Cerebellar cortex (tissue), 1 donor: Measurements from ENCODE around the gene PHLPP2.
A peak's percentile ranks its signal among the peaks of the same experiment; 100 is the strongest.

Experiments used
- DNase-seq: peaks from one replicate; pipeline ENCODE4 v3.0.0-alpha.2; 2015; ENCODE audit warnings: low spot score

PHLPP2 gene

GRCh38 chr16:71724320-71724751, at the start of gene PHLPP2:
TSS of gene PHLPP2 (minus strand) at chr16:71724701. CDS start at chr16:71714795, 9,906 bp downstream.
- no peak for DNase-seq

DNA sequence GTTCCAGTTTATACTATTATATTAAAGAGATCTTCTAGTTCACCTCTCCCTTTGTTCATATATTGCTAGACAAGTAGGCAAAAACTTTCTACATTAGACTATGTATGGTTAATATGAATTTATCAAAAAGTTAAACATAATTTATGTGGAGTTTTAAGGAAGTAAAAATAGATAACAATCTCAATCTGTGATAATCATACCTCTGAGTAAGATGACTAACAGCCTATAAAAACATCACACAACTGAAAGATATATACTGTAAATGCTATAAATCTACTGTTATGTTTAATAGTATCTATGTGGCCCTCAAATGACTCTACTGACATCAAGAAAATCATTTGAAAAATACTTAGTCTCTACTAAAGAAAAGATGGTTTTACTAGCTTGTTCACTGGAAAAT, 47.1 kb upstream of the PHLPP2 start:
- DNase-seq = no peak

DNA sequence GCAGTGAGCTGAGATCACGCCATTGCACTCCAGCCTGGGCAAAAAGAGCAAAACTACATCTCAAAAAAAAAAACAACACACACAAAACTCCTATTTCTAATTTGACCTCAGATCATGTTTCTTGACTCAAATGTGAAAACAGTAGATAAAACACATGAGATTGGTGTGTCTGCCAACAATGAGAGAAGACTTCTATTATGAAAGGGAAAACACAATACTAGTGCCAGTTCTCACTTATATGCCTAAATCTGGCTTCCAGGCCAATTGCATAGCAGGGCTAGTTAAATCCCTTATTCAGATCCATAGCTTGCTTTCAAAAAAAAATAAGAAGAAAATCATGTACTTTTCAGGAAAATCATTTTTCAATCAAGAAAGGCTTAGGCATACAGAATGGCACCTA, 44.7 kb upstream of the PHLPP2 start:
- DNase-seq = no peak

- no peak for DNase-seq
Measured at GRCh38 chr16:71767060-71767900, 42.8 kb upstream of the PHLPP2 start.

- DNase-seq = no peak
Measured at GRCh38 chr16:71762186-71762585, 37.7 kb upstream of the PHLPP2 start.

DNA sequence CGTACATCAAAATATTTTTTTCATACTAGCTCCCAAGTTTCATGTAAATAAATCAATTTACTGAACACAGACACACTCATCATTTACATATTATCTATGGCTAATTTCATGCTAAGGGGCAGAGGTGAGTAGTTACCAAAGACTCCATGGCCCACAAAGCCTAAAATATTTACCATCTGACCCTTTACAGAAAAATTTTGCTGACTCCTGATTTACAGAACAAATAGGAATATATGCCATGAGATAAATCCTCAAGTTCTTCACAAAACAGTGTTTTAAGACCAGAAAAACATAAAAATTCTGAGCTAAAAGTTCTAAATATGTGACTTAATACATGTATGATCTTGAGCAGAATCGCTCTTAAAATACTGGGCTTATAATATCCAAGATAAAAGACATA, 36.6 kb upstream of the PHLPP2 start:
- DNase-seq = no peak

GRCh38 chr16:71758293-71758760, 33.8 kb upstream of the PHLPP2 start:
- DNase-seq = no peak

GRCh38 chr16:71754652-71755051, 30.2 kb upstream of the PHLPP2 start:
- no peak for DNase-seq

DNA sequence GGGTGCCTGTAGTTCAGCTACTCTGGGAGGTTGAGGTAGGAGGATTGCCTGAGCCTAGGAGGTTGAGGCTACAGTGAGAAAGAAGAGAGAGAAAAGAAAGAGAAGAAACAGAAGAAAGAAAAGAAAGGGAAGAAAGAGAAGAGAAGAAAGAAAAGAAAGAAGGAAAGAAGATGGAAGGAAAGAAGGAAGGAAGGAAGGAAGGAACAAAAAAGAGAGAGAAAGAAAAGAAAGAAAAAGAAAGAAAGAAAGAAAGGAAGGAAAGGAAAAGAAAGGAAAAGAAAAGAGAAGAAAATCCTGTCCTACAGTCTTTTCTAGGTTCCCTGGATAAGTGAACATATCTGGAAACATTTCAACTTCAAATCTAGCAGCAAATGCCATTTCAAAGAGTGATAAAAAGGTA, 29.6 kb upstream of the PHLPP2 start:
- no peak for DNase-seq

DNA sequence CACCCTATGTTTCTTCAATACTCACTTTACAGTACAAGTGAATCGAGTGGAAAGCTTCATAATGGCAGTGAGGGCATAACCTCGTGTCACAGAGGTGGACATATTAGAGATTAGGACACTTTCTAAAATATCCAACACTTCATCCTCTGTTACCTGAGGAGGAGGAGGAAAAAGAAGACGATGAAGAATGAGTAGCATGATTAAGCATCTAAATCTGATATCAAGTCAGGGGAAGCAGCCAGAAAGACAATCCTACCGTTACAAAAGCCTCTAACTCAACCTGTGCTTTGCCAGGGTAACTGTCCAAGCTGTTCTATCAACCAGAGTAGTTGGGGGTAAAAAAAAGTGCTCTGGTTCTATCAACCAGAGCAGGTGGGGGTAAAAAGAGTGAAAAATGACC, 23.7 kb upstream of the PHLPP2 start:
- no peak for DNase-seq

GRCh38 chr16:71746442-71747046, 22.0 kb upstream of the PHLPP2 start:
- peak; percentile 64 for DNase-seq

GRCh38 chr16:71738855-71739254, 14.4 kb upstream of the PHLPP2 start:
- DNase-seq = no peak

DNA sequence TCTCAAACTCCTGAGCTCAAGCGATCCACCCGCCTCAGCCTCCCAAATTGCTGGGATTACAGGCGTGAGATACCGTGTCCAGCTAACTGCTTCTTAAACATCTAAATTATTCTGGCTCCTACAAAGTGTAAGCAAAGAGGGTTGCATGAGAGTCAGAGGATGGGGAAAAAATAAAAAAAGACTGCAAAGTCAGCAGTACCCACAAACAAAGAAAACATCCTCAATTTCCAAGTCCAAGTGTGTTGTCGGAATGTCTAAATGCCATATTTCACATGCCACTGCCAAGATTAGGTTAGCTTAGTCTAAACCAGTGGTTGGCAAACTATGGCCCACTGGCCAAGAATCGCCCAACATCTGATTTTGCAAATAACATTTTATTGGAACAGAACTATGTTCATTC, 13.0 kb upstream of the PHLPP2 start:
- DNase-seq = no peak

- DNase-seq = no peak
Measured at GRCh38 chr16:71734511-71734910, 10.0 kb upstream of the PHLPP2 start.

GRCh38 chr16:71732587-71732986, 8.1 kb upstream of the PHLPP2 start:
- DNase-seq = no peak

DNA sequence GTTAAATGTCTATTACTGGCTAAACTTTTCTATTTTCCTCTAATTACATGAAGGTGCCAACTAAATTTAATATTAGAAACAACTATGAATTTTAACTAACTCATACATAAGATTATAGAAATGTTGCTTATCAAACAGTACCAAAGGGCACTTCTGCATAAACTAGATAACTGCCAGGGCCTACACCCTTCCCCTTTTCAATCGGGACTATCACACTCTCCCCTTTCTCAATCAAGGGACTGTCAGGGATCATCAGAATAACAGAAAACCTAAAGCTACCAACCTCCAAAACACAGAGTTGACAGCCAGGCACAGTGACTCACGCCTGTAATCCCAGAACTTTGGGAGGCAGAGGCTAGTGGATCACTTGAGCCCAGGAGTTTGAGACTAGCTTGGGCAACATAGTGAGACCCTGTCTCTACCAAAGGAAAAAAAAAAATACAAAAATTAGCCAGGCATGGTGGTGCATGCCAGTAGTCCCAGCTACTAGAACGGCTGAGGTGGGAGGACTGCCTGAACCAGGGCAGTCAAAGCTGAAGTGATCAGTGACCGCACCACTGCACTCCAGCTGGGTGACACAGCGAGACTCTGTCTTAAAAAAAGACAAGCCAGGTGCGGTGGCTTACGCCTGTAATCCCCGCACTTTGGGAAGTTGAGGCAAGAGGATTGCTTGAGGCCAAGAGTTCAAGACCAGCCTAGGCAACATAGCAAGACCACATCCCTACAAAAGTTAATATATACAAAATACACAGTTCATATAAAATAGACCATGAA, 3.2 kb upstream of the PHLPP2 start:
- no peak for DNase-seq

DNA sequence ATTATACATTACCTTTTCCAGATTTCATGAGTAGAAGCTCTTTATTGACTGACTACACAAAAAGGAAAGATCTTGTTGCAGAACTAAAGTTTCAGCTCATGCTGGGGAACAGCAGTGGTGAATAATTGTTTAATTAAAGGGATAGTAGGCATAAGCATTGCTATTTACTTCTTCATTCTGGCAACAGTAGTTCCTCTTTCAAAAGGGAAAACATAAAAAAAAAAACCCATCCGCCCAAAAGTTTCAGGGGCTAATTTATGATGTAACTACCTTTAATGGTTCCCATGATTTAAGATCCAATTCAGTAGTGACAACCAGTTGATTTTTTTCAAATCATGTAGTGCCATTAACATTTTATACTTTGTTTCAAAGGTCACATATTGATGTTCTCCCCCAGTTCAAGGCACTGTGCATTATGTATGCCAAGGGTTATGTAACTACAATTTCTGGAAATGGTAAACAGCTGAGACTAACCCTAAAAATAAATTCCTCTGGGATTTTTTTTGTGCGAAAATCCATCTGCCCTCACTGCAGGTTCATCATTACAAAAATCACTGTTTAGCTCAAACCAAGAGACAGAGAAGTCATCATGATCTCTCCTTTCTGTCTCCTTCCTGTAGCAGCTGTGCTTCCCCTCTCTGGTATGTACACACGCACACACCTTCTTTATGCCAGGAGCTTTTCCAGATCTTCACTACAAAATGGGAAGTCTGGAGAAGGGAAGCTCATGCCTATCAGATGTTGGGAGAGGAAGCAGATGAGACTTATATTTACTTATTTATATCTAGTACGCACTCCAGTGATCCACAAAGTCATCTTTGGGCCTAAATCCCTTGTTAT, 2.2 kb upstream of the PHLPP2 start:
- peak; percentile 16 for DNase-seq

GRCh38 chr16:71723537-71724319, 773 bp downstream of the PHLPP2 start:
- peak; percentile 71 for DNase-seq

- peak; percentile 58 for DNase-seq
Measured at GRCh38 chr16:71722801-71723536, 1.5 kb downstream of the PHLPP2 start.

DNA sequence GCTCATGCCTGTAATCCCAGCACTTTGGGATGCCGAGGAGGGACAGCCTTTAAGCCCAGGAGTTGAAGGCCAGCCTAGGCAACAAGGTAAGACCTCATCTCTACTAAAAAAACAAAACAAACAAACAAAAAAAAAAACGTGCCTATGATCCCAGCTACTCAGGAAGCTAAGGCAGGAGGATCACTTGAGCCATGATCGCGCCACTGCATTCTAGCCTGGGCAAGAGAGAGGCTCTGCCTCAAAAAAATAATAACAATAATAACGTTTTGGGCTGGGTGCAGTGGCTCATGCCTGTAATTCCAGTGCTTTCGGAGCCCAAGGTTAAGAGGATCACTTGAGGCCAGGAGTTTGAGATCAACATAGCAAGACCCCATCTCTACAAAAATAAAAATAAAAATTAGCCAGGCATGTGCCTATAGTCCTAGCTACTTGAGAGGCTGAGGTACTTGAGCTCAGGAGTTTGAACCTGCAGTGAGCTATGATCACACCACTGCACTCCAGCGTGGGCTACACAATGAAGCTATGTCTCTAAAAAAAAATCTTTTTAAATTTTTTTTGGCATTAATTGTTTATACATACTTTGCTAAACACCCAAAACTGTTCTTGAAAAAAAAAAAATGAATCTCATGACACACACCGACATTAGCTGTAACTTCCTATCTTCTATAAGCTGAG, 3.3 kb downstream of the PHLPP2 start:
- DNase-seq = no peak
